ENCODE data around the gene MATN3. TPM values are rescaled to one million over a fixed set of nuclear protein-coding genes. Genes with fewer than 3 reads are reported as not detected.

MATN3 gene
- total and polyA plus RNA-seq, 2 of the 8 experiments (the other 6 are each of a cell fraction or from before 2014, with no cell fraction given): 3.0 to 9.9 TPM

DNA sequence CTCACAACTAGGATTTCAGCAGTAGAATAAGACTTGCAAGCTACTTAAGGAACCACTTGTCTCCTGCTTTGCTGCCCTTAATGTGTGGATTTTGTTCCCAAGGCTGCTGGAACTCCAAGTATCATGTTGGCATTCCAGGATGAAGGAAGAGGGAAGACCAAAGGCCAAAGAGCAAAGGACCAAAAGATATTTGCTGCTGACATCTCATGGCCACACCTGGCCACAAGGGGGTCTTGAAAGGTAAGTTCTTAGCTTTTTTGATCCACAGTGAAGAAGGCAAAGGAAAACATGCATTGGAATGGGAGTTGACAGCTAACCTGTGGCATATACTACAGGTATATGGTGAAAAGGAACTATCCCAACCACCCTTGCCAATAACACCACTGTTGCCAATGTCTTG is 3.9 kb upstream of the MATN3 start:
- Histone ChIP-seq H3K56ac (replicated peaks; ENCODE audit: insufficient read length, low read depth, low read length) (no peak overlapping the region), H3K4ac (replicated peaks; ENCODE audit: insufficient read length, low read depth, low read length) (no peak overlapping the region), H4K91ac (replicated peaks; ENCODE audit: insufficient read length, low read length) (no peak overlapping the region), H2AK5ac (ENCODE audit: low read depth, low read length) (no peak overlapping the region), H3K4me3 (ENCODE audit: extremely low read depth in 1 of 4, insufficient read depth in 2 of 4, low read depth in 3 of 4, low read length in 4 of 4) (no peak overlapping the region), H3K18ac (ENCODE audit: extremely low read depth, low read length) (no peak overlapping the region), H3K23ac (ENCODE audit: insufficient read length) (no peak overlapping the region), H4K8ac (ENCODE audit: extremely low read depth, insufficient read depth, low read length) (no peak overlapping the region), H2BK12ac (ENCODE audit: low read depth, low read length) (no peak overlapping the region), H2BK20ac (ENCODE audit: low read length) (no peak overlapping the region), H2BK5ac (ENCODE audit: low read depth, low read length) (no peak overlapping the region), H3K36me3 (ENCODE audit: control insufficient read depth in 2 of 4, insufficient read depth in 4 of 4, low read length in 3 of 4) (no peaks in the 10 kb centered on the region), H3K79me1 (ENCODE audit: low read depth, low read length) (no peaks in the 10 kb centered on the region), H4K20me1 (replicated peaks in 1 of 2; ENCODE audit: control insufficient read depth in 1 of 2, insufficient read depth in 2 of 2, low read length in 2 of 2) (no peaks in the 10 kb centered on the region), H3K79me2 (ENCODE audit: control insufficient read depth in 1 of 2, insufficient read depth in 2 of 2, low read length in 2 of 2) (no peaks in the 10 kb centered on the region), H3K27me3 (replicated peaks in 1 of 4; ENCODE audit: control insufficient read depth in 3 of 4, extremely low read depth in 1 of 4, insufficient read depth in 3 of 4, low read length in 3 of 4) (peaks cover 0 to 18% (median 11%) of the 10 kb centered on the region in 4 experiments; a peak in 6 of 7 replicates), H4K5ac (ENCODE audit: insufficient read length, low read depth, low read length) (no peak overlapping the region), H3K9me3 (ENCODE audit: insufficient read depth in 2 of 2, low read depth in 1 of 2, low read length in 1 of 2) (peaks cover 4 to 7% of the 10 kb centered on the region in 2 experiments; a peak in 3 of 4 replicates), H2AFZ (ENCODE audit: low read length) (no peak overlapping the region), H3K14ac (ENCODE audit: insufficient read length) (no peak overlapping the region), H2BK120ac (replicated peaks; ENCODE audit: low read depth, low read length) (no peak overlapping the region), H3K27ac (ENCODE audit: low read depth, low read length) (no peak overlapping the region), H2BK15ac (ENCODE audit: low read length) (no peak overlapping the region), H3K4me1 (replicated peaks in 1 of 4; ENCODE audit: control insufficient read depth in 3 of 4, insufficient read depth in 4 of 4, low read length in 3 of 4) (peaks cover 0 to 13% (median 7%) of the 10 kb centered on the region in 4 experiments; a peak in 3 of 7 replicates), H3K4me2 (ENCODE audit: insufficient read depth in 1 of 2, low read depth in 2 of 2, low read length in 2 of 2) (no peak overlapping the region), H3K9ac (replicated peaks in 1 of 4; ENCODE audit: extremely low read depth in 1 of 4, low read depth in 3 of 4, low read length in 3 of 4) (no peak overlapping the region), H3K23me2 (ENCODE audit: low read depth, low read length) (peaks cover 9% of the 10 kb centered on the region; the same call in 1 of the 2 replicates)
- TF ChIP-seq BRCA1 (IDR thresholded peaks at IDR 0.05; ENCODE audit: low read depth, low read length): no peak
- TF ChIP-seq CBX8 (IDR thresholded peaks at IDR 0.05; ENCODE audit: borderline replicate concordance, low read depth, low read length): no peak
- peak; percentile 33 to 46; a peak in 3 of 4 replicates for TF ChIP-seq RAD21 (IDR thresholded peaks at IDR 0.05 in 1 of 2, conservative IDR thresholded peaks at IDR 0.05 in 1 of 2; ENCODE audit: low read depth in 2 of 2, low read length in 2 of 2)
- TF ChIP-seq, protein P1, sequence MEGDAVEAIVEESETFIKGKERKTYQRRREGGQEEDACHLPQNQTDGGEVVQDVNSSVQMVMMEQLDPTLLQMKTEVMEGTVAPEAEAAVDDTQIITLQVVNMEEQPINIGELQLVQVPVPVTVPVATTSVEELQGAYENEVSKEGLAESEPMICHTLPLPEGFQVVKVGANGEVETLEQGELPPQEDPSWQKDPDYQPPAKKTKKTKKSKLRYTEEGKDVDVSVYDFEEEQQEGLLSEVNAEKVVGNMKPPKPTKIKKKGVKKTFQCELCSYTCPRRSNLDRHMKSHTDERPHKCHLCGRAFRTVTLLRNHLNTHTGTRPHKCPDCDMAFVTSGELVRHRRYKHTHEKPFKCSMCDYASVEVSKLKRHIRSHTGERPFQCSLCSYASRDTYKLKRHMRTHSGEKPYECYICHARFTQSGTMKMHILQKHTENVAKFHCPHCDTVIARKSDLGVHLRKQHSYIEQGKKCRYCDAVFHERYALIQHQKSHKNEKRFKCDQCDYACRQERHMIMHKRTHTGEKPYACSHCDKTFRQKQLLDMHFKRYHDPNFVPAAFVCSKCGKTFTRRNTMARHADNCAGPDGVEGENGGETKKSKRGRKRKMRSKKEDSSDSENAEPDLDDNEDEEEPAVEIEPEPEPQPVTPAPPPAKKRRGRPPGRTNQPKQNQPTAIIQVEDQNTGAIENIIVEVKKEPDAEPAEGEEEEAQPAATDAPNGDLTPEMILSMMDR (IDR thresholded peaks at IDR 0.05; ENCODE audit: control extremely low read depth in 1 of 3, insufficient read depth in 1 of 3, low read depth in 1 of 3, low read length in 3 of 3): peak in 2 of 3 experiments; percentile 59 to 72; a peak in 3 of 4 replicates
- no peak for DNase-seq (ENCODE audit: low read depth in 1 of 2, low spot score in 2 of 2)
- CTCF ChIA-PET (ENCODE audit: partially characterized antibody): interaction anchor here (0.8 to 9.4 kb wide), 28 partner anchors 9 to 262 kb away, joined by 3 to 125 read pairs (median 12); partner anchors contain the start of genes LAPTM4A and WDR35
- peak; percentile 32 for FAIRE-seq
- POLR2A ChIA-PET (ENCODE audit: partially characterized antibody): no interaction called here

Data from H1 (cell line).